IMR-90 (cell line): ENCODE measurements around the gene CTDSPL. TPM values are rescaled to one million over a fixed set of nuclear protein-coding genes. Genes with fewer than 3 reads are reported as not detected.

Experiments
- ATAC-seq: fragments of 200-7000 bp; cut with Tn5 transposase; 2 replicates; pipeline ENCODE4 v1.9.1; 2020; ENCODE audit warnings: low read depth, mild to moderate bottlenecking, moderate library complexity
- BruUV-seq: library from RNA; stranded (reverse); fragments of 400-500 nt; replicated peaks from 2 replicates; lab custom pipeline; 2021; lab: Mats Ljungman, UMichigan
- CTCF ChIA-PET: fragments of 300-600 bp; formaldehyde crosslinking; extraction: SDS; loops from one replicate; lab custom pipeline; 2021; ENCODE audit warnings: antibody characterized with exemption; lab: Yijun Ruan, JAX
- POLR2A ChIA-PET: fragments of 300-600 bp; sonication (Branson Sonifier 250); formaldehyde crosslinking; loops from one replicate; lab custom pipeline; 2022; ENCODE audit warnings: antibody characterized with exemption; ENCODE audit not compliant: unreplicated experiment; lab: Charles Lee
- DNase-seq: peaks from one replicate; pipeline ENCODE4 v3.0.0; 2013
- H2AFZ ChIP-seq: replicated peaks from 2 replicates; pipeline ENCODE3; 2013; ENCODE audit warnings: low read length, mild to moderate bottlenecking; ENCODE audit not compliant: poor library complexity
- H2AK5ac ChIP-seq: 2 replicates; pipeline ENCODE4 v1.6.1; 2013; ENCODE audit warnings: low read depth, low read length, inconsistent platforms
- H2AK9ac ChIP-seq: replicated peaks from 2 replicates; pipeline ENCODE3; 2013; ENCODE audit warnings: mild to moderate bottlenecking, low read depth, low read length, moderate library complexity; ENCODE audit not compliant: poor library complexity
- H2BK120ac ChIP-seq: 2 replicates; pipeline ENCODE4 v1.6.1; 2013; ENCODE audit warnings: low read depth, low read length, inconsistent platforms
- H2BK15ac ChIP-seq: 3 replicates; pipeline ENCODE4 v1.6.1; 2013; ENCODE audit warnings: low read depth, low read length, inconsistent platforms
- H2BK20ac ChIP-seq: 2 replicates; pipeline ENCODE4 v1.6.1; 2013; ENCODE audit warnings: low read depth, mild to moderate bottlenecking, inconsistent platforms, low read length, moderate library complexity
- H2BK5ac ChIP-seq: 2 replicates; pipeline ENCODE4 v1.6.1; 2013; ENCODE audit warnings: mild to moderate bottlenecking, low read depth, low read length, inconsistent platforms; ENCODE audit not compliant: poor library complexity, severe bottlenecking
- H3K14ac ChIP-seq: replicated peaks from 2 replicates; pipeline ENCODE4 v1.6.1; 2013; ENCODE audit warnings: low read depth, low read length, inconsistent platforms
- H3K18ac ChIP-seq: 2 replicates; pipeline ENCODE4 v1.6.1; 2013; ENCODE audit warnings: low read depth, low read length, control low read depth
- H3K23ac ChIP-seq: 2 replicates; pipeline ENCODE4 v1.6.1; 2013; ENCODE audit warnings: low read depth, low read length, inconsistent platforms
- H3K27ac ChIP-seq: 2 replicates; pipeline ENCODE4 v1.5.1; 2013; ENCODE audit warnings: mild to moderate bottlenecking, control low read depth, low read length; ENCODE audit not compliant: insufficient read depth
- H3K27me3 ChIP-seq: 2 replicates; pipeline ENCODE4 v1.6.1; 2013; ENCODE audit warnings: low read length; ENCODE audit not compliant: control insufficient read depth, insufficient read depth
- H3K36me3 ChIP-seq: 2 replicates; pipeline ENCODE4 v1.6.1; 2013; ENCODE audit warnings: low read length, mixed read lengths; ENCODE audit not compliant: control insufficient read depth, insufficient read depth
- H3K4ac ChIP-seq: 2 replicates; pipeline ENCODE4 v1.6.1; 2013; ENCODE audit warnings: low read depth, low read length, inconsistent platforms
- H3K4me1 ChIP-seq: 2 replicates; pipeline ENCODE4 v1.6.1; 2013; ENCODE audit warnings: low read length, mixed read lengths; ENCODE audit not compliant: control insufficient read depth, insufficient read depth
- H3K4me2 ChIP-seq: 2 replicates; pipeline ENCODE4 v1.6.1; 2013; ENCODE audit warnings: low read depth, mild to moderate bottlenecking, control low read depth, low read length, moderate library complexity
- H3K4me3 ChIP-seq: 2 replicates; pipeline ENCODE4 v1.5.1; 2013; ENCODE audit warnings: low read depth, mild to moderate bottlenecking, control low read depth, low read length, moderate library complexity; ENCODE audit not compliant: insufficient read depth
- H3K56ac ChIP-seq: 2 replicates; pipeline ENCODE4 v1.6.1; 2013; ENCODE audit warnings: low read length, inconsistent platforms; ENCODE audit not compliant: insufficient read depth; ENCODE audit errors: extremely low read depth
- H3K79me1 ChIP-seq, 2 experiments: 2 replicates each; pipeline ENCODE4 v1.6.1; 2013; ENCODE audit warnings: low read length in 2 of 2, inconsistent platforms in 1 of 2, low read depth in 1 of 2
- H3K9ac ChIP-seq: 2 replicates; pipeline ENCODE4 v1.6.1; 2013; ENCODE audit warnings: low read depth, low read length, control low read depth
- H3K9me1 ChIP-seq: 2 replicates; pipeline ENCODE4 v1.6.1; 2013; ENCODE audit warnings: low read length, inconsistent platforms; ENCODE audit not compliant: insufficient read depth
- H3K9me3 ChIP-seq: 2 replicates; pipeline ENCODE4 v1.6.1; 2013; ENCODE audit warnings: low read length; ENCODE audit not compliant: control insufficient read depth, insufficient read depth
- H4K20me1 ChIP-seq: 2 replicates; pipeline ENCODE4 v1.6.1; 2013; ENCODE audit warnings: low read length, inconsistent platforms; ENCODE audit not compliant: insufficient read depth
- H4K5ac ChIP-seq: 2 replicates; pipeline ENCODE4 v1.6.1; 2013; ENCODE audit warnings: mild to moderate bottlenecking, low read depth, low read length, control low read depth
- H4K8ac ChIP-seq, 2 experiments: 2 replicates each; pipeline ENCODE4 v1.6.1; 2013; ENCODE audit warnings: low read depth in 2 of 2, low read length in 2 of 2, control low read depth in 1 of 2, inconsistent platforms in 1 of 2
- H4K91ac ChIP-seq: 2 replicates; pipeline ENCODE4 v1.6.1; 2013; ENCODE audit warnings: low read depth, low read length, inconsistent platforms; ENCODE audit not compliant: insufficient read depth
- BHLHE40 ChIP-seq: fragments of 150-350 bp; IDR thresholded peaks from 2 replicates; pipeline ENCODE4 v1.6.1; 2016; ENCODE audit warnings: mild to moderate bottlenecking, low read depth, low read length
- CEBPB ChIP-seq: IDR thresholded peaks from 2 replicates; pipeline ENCODE4 v1.6.1; 2012; ENCODE audit warnings: low read depth, low read length, improper control_type of control experiment
- CHD1 ChIP-seq: IDR thresholded peaks from 2 replicates; pipeline ENCODE4 v1.6.1; 2012; ENCODE audit warnings: low read depth, low read length, improper control_type of control experiment
- CTCF ChIP-seq: conservative IDR thresholded peaks from 2 replicates; pipeline ENCODE4 v1.5.1; 2012; ENCODE audit warnings: mild to moderate bottlenecking, low read depth, low read length, improper control_type of control experiment
- FOS ChIP-seq: fragments of 150-350 bp; IDR thresholded peaks from 2 replicates; pipeline ENCODE4 v1.6.1; 2016; ENCODE audit warnings: low read depth, low read length
- MAFK ChIP-seq: IDR thresholded peaks from 2 replicates; pipeline ENCODE4 v1.6.1; 2012; ENCODE audit warnings: low read depth, low read length, improper control_type of control experiment
- MAZ ChIP-seq: IDR thresholded peaks from 2 replicates; pipeline ENCODE4 v1.6.1; 2012; ENCODE audit warnings: low read depth, mild to moderate bottlenecking, low read length, improper control_type of control experiment, moderate library complexity, borderline replicate concordance
- MXI1 ChIP-seq: IDR thresholded peaks from 2 replicates; pipeline ENCODE4 v1.6.1; 2012; ENCODE audit warnings: low read depth, mild to moderate bottlenecking, low read length, moderate library complexity, borderline replicate concordance
- POLR2A ChIP-seq: IDR thresholded peaks from 2 replicates; pipeline ENCODE4 v1.6.1; 2012; ENCODE audit warnings: mild to moderate bottlenecking, low read depth, low read length
- RAD21 ChIP-seq: IDR thresholded peaks from 2 replicates; pipeline ENCODE4 v1.6.1; 2012; ENCODE audit warnings: low read length, improper control_type of control experiment
- RFX5 ChIP-seq: IDR thresholded peaks from 2 replicates; pipeline ENCODE4 v1.8.0; 2012; ENCODE audit warnings: low read depth, mild to moderate bottlenecking, low read length, moderate library complexity
- SMC3 ChIP-seq: fragments of 150-350 bp; IDR thresholded peaks from 2 replicates; pipeline ENCODE4 v1.6.1; 2016; ENCODE audit warnings: low read depth, mild to moderate bottlenecking, antibody characterized with exemption, low read length, moderate library complexity
- WGBS, 2 experiments: methylation state at CpG; one replicate each; pipeline versions ENCODE4 v1.1.5 to v1.1.7; 2013; ENCODE audit warnings: missing lambda C conversion rate in 2 of 2; ENCODE audit not compliant: insufficient read length in 1 of 2; ENCODE audit errors: extremely low coverage in 2 of 2; 5-methylcytosine and 5-hydroxymethylcytosine counted together
- dilution Hi-C: fragments of 300-500 bp; cut with HindIII; formaldehyde crosslinking; loops from one replicate; pipeline ENCODE4 v1.14.3; 2018; ENCODE audit warnings: low sequenced_read_pairs; ENCODE audit not compliant: unreplicated experiment
- in situ Hi-C: fragments of 300-500 bp; cut with MboI; formaldehyde crosslinking; loops from 3 replicates; pipeline ENCODE4 v1.14.3; 2019; ENCODE audit warnings: low sequenced_read_pairs, inconsistent platforms, mixed read lengths
- intact Hi-C: fragments of 100-400 bp; cut with micrococcal nuclease; formaldehyde crosslinking; loops from 2 replicates; pipeline ENCODE4 v1.10.0; 2022
- polyA plus RNA-seq, 3 experiments: library from polyadenylated mRNA; depleted of rRNA; stranded (reverse); fragments of >200 nt; gene quantifications; 2 replicates each; pipeline ENCODE4 v1.2.3, GENCODE V29; 2012; ENCODE audit warnings: low replicate concordance in 1 of 3
- total RNA-seq: library from RNA; depleted of rRNA; stranded (reverse); fragments of >200 nt; gene quantifications from 2 replicates; pipeline ENCODE4 v1.2.3, GENCODE V29; 2012
- TF ChIP-seq, protein P1 (sequence below): fragments of 150-350 bp; IDR thresholded peaks from 2 replicates; pipeline ENCODE4 v1.6.1; 2017; ENCODE audit warnings: mild to moderate bottlenecking, antibody characterized with exemption, low read length, low read depth

CTDSPL gene
- total and polyA plus RNA-seq, 2 of the 4 experiments (the other 2 are of a cell fraction): 24.5 to 29.0 TPM

DNA sequence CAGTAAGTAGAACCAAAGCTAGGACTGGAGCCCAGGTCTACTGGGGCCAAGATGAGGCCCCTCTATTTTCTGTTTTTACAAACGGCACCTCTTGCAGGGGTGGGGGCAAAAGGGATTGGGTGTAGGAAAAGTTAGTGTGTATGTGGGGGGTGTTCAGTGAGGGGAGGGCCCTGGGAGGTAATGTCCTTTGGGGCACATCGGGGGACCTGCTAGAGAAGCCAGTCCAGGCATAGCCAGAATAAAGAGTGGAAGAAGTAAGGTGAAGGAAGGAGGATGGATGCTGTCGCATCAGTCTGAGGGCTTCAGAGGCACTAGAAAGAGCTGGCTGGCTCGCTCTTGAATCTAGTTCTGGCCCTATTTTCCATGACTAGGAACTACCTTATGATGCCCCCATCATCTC lies 165.2 kb downstream of the CTDSPL start (continued):
- TF ChIP-seq BHLHE40 (no peak), CEBPB (no peak), RAD21 (no peak), POLR2A (no peak)

DNA sequence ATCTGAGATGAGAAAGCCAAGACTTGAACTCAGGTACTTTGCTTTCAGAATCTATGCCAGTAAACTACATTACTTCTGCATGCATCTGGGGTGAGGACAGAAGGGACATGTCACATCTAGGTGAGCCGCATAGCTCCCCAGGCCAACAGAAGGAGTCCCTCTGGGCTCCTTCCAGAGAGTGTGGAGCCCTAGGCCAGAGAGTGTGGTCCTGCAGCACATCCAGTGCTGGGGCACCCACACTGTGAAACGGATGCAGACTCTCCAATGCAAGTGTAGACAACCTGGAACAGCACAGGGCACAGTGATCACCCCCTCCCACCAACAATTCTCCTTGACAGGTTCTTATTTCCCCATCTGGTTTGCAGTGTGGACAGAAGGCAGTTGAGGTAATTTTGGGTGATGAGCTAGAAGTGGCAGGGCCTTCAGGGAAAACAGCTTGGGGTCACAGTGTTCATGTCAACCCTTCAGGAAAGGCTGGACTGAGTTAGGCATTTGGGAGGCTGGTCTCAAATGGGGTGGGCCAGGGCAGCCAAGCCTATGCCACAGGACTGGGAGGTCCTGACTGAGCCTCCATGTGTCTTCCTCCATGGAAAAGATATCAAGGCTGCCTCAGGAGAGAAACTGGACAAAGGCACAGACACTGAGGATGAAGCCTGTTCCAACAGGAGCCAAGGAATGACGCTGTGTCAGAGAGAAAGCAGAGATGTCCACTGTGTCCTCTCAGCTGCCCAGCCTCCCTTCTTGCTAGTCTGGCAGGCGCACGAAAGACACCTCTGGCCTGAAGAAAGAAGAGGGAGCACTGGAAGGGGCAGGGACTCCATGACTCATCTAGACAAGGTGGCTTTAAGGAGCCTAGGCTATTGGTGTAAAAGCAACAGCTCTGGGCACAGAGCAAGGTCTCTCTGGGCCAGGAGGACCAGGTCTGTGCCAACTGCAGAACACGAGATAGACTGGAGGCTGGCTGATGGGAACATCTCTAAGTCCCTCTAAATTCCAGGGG lies 166.1 kb downstream of the CTDSPL start:
- no peak overlapping the region for H3K56ac ChIP-seq
- H3K9ac ChIP-seq: no peak overlapping the region
- peaks cover 14% of the 10 kb centered on the region for H3K9me1 ChIP-seq
- H4K5ac ChIP-seq: no peak overlapping the region
- intact Hi-C loops: no loop called here
- peaks cover 11% of the 10 kb centered on the region for H3K4me1 ChIP-seq
- no peak overlapping the region for H3K4me3 ChIP-seq
- DNase-seq (no peak), ATAC-seq (no peak)
- H2AFZ ChIP-seq: no peak overlapping the region
- BruUV-seq: no TSS peak
- POLR2A ChIA-PET: no interaction called here
- CTCF ChIA-PET: no interaction called here
- 100% methylated on average over 2 of the region's 6 CpGs; no CpG with 5 or more reads in 1 of the 2 experiments for WGBS, 2 experiments
- H3K27ac ChIP-seq: no peak overlapping the region
- H3K27me3 ChIP-seq: no peaks in the 10 kb centered on the region
- no peak overlapping the region for H2BK20ac ChIP-seq
- no peak overlapping the region for H4K91ac ChIP-seq
- no peak overlapping the region for H3K4me2 ChIP-seq
- no peaks in the 10 kb centered on the region for H3K9me3 ChIP-seq
- H3K23ac ChIP-seq: no peak overlapping the region
- H4K20me1 ChIP-seq: no peaks in the 10 kb centered on the region; the same call in none of the 2 replicates
- peak overlapping the region; percentile 31 for H2AK9ac ChIP-seq
- in situ Hi-C loops: no loop called here
- H3K14ac ChIP-seq: no peak overlapping the region
- no peak overlapping the region for H2BK120ac ChIP-seq
- no peak overlapping the region; the same call in 1 of the 2 replicates for H2AK5ac ChIP-seq
- H3K79me1 ChIP-seq: peaks cover 3 to 24% of the 10 kb centered on the region in 2 experiments; a peak in 3 of 4 replicates
- no peak overlapping the region for H2BK5ac ChIP-seq
- no peaks in the 10 kb centered on the region for H3K36me3 ChIP-seq
- H2BK15ac ChIP-seq: no peak overlapping the region
- H4K8ac ChIP-seq: no peak overlapping the region
- dilution Hi-C loops: no loop called here
- H3K4ac ChIP-seq: 0 out of 2 replicates have a peak overlapping the region, but pooled peaks have one; percentile 6
- no peak overlapping the region for H3K18ac ChIP-seq
- TF ChIP-seq RAD21 (no peak), MXI1 (no peak), RFX5 (no peak), CHD1 (no peak), MAFK (no peak), MAZ (no peak), SMC3 (no peak), CTCF (no peak), BHLHE40 (no peak), FOS (no peak), POLR2A (no peak)
- TF ChIP-seq, protein P1, sequence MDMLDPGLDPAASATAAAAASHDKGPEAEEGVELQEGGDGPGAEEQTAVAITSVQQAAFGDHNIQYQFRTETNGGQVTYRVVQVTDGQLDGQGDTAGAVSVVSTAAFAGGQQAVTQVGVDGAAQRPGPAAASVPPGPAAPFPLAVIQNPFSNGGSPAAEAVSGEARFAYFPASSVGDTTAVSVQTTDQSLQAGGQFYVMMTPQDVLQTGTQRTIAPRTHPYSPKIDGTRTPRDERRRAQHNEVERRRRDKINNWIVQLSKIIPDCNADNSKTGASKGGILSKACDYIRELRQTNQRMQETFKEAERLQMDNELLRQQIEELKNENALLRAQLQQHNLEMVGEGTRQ: no peak
